ENCODE results near the gene BTBD3. TPM values are rescaled to one million over a fixed set of nuclear protein-coding genes. Genes with fewer than 3 reads are reported as not detected.
A peak's percentile ranks its signal among the peaks of the same experiment; 100 is the strongest.

Gene BTBD3
- total RNA-seq, 4 donors from 2014 or later = 39.0 to 62.1 (median 44.6) TPM

GRCh38 chr20:11905460-11906179, 12.1 kb upstream of the BTBD3 start:
- TF ChIP-seq, protein P1, sequence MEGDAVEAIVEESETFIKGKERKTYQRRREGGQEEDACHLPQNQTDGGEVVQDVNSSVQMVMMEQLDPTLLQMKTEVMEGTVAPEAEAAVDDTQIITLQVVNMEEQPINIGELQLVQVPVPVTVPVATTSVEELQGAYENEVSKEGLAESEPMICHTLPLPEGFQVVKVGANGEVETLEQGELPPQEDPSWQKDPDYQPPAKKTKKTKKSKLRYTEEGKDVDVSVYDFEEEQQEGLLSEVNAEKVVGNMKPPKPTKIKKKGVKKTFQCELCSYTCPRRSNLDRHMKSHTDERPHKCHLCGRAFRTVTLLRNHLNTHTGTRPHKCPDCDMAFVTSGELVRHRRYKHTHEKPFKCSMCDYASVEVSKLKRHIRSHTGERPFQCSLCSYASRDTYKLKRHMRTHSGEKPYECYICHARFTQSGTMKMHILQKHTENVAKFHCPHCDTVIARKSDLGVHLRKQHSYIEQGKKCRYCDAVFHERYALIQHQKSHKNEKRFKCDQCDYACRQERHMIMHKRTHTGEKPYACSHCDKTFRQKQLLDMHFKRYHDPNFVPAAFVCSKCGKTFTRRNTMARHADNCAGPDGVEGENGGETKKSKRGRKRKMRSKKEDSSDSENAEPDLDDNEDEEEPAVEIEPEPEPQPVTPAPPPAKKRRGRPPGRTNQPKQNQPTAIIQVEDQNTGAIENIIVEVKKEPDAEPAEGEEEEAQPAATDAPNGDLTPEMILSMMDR (IDR thresholded peaks at IDR 0.05) = no peak
- no peak for TF ChIP-seq POLR2A (IDR thresholded peaks at IDR 0.05)
- no peak for TF ChIP-seq POLR2AphosphoS5 (IDR thresholded peaks at IDR 0.05)
- TF ChIP-seq EP300 (IDR thresholded peaks at IDR 0.05) = no peak

GRCh38 chr20:11906626-11907480, 10.8 kb upstream of the BTBD3 start:
- Histone ChIP-seq H3K27ac (peak overlapping the region; percentile 55), H3K4me3 (no peak overlapping the region), H3K27me3 (no peaks in the 10 kb centered on the region), H3K4me1 (peaks cover 25% of the 10 kb centered on the region), H3K9me3 (no peaks in the 10 kb centered on the region), H3K36me3 (no peaks in the 10 kb centered on the region)
- no peak for DNase-seq (ENCODE audit: low spot score in 2 of 2)
- TF ChIP-seq, protein P1 (IDR thresholded peaks at IDR 0.05) = no peak
- 41% methylated on average over 4 of the region's 4 CpGs for WGBS

More at GRCh38 chr20:11905460-11906179, 12.1 kb upstream of the BTBD3 start:
- 81% methylated on average over 6 of the region's 6 CpGs for WGBS
- no peaks in the 10 kb centered on the region for H3K9me3 ChIP-seq
- no peaks in the 10 kb centered on the region for H3K36me3 ChIP-seq
- no peak for DNase-seq (ENCODE audit: low spot score in 2 of 2)
- no peak overlapping the region for H3K27ac ChIP-seq
- H3K4me1 ChIP-seq = peaks cover 24% of the 10 kb centered on the region
- no peak overlapping the region for H3K4me3 ChIP-seq
- no peaks in the 10 kb centered on the region for H3K27me3 ChIP-seq

DNA sequence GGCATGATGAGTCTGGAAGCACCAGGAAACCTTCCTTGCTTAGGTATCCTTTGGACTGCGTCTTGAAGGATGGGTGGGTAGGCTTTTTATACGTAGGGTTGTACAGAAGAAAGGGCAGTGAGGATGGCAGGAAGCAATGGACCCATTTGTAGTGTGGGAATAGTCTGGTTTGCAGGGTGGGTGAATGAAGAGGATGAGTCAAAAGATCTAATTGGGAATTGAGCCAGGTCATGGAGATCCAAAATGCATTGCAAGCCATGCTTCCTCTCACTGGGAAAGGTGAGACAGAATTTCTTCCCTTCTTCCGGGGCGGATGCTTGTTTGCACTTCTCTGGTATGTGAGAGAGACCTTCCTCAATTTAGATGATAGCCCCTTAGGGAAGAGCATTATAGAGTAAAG, 10.1 kb upstream of the BTBD3 start:
- no peak for DNase-seq (ENCODE audit: low spot score in 2 of 2)
- Histone ChIP-seq H3K27ac (peak overlapping the region; percentile 55), H3K27me3 (no peaks in the 10 kb centered on the region), H3K4me1 (peaks cover 33% of the 10 kb centered on the region), H3K36me3 (no peaks in the 10 kb centered on the region), H3K4me3 (no peak overlapping the region), H3K9me3 (no peaks in the 10 kb centered on the region)
- TF ChIP-seq, protein P1 (IDR thresholded peaks at IDR 0.05) = no peak
- TF ChIP-seq EP300 (IDR thresholded peaks at IDR 0.05) (no peak), POLR2AphosphoS5 (IDR thresholded peaks at IDR 0.05) (no peak), POLR2A (IDR thresholded peaks at IDR 0.05) (no peak)
- 72% methylated on average over 4 of the region's 4 CpGs for WGBS

DNA sequence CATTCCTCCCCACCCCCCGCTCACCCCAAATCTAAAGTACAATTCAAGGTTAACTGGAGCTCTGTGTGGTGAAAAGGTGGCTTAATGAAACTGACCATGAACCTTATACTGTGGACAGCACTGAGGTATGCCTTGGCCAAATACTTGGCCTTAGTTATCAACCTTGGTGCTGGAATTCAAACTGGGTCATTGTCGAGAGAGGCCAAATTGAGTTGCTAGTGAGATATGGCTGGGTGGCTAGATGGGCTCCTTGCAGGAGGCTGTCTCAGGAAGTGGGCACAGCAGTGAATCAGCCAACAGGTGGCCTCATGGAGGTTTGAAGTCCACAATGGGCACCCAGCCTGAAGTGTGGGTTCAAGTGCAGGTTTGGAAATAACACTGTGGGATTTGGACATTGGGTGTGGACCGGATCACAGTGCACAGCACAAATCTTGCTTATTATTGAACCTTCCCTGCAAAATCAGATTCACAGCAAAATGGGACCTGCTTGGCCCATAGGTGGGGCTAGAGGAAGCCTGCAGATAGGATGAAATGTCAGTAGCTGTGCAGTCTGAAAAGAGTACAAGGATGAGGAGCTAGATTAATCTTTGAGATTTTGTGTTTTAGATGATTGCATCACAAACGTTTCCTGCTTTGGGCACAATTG, 5.6 kb upstream of the BTBD3 start:
- Histone ChIP-seq H3K36me3 (no peaks in the 10 kb centered on the region), H3K27ac (no peak overlapping the region), H3K4me1 (peaks cover 60% of the 10 kb centered on the region), H3K9me3 (no peaks in the 10 kb centered on the region), H3K4me3 (no peak overlapping the region), H3K27me3 (no peaks in the 10 kb centered on the region)
- no peak for DNase-seq (ENCODE audit: low spot score in 2 of 2)
- TF ChIP-seq EP300 (IDR thresholded peaks at IDR 0.05) = no peak
- no peak for TF ChIP-seq POLR2A (IDR thresholded peaks at IDR 0.05)
- TF ChIP-seq, protein P1 (IDR thresholded peaks at IDR 0.05) = peak in 1 of 2 donors; percentile 44
- 71% methylated on average over 4 of the region's 4 CpGs for WGBS
